HG02798 (cell line): ENCODE data around the gene NEU1.
A peak's percentile ranks its signal among the peaks of the same experiment; 100 is the strongest.
"Not testable (repeated sequence)": the region's sequence is repeated elsewhere in the genome, so short reads cannot be mapped to it uniquely, and the experiment has no call there.

Experiments used
- ATAC-seq: cut with Tn5 transposase; IDR thresholded peaks from one replicate; pipeline ENCODE4 v1.9.1; 2021; ENCODE audit warnings: mild to moderate bottlenecking; ENCODE audit not compliant: unreplicated experiment, poor library complexity

The NEU1 gene

GRCh38 chr6:31847276-31847978 lies 15.2 kb downstream of the NEU1 start:
- no peak for ATAC-seq

- no peak for ATAC-seq
Measured at GRCh38 chr6:31844507-31844906, 18.1 kb downstream of the NEU1 start.

GRCh38 chr6:31842053-31842452 lies 20.6 kb downstream of the NEU1 start:
- no peak for ATAC-seq

GRCh38 chr6:31839779-31840126 lies 22.9 kb downstream of the NEU1 start:
- not testable (repeated sequence) for ATAC-seq

- no peak for ATAC-seq
Measured at GRCh38 chr6:31838968-31839367, 23.7 kb downstream of the NEU1 start.

GRCh38 chr6:31838114-31838553 lies 24.5 kb downstream of the NEU1 start:
- ATAC-seq = not testable (repeated sequence)

GRCh38 chr6:31837369-31838113 lies 25.1 kb downstream of the NEU1 start:
- no peak for ATAC-seq

GRCh38 chr6:31836474-31837368 lies 25.9 kb downstream of the NEU1 start:
- ATAC-seq = no peak

GRCh38 chr6:31836047-31836473 lies 26.6 kb downstream of the NEU1 start:
- ATAC-seq = no peak

- peak; percentile 55 for ATAC-seq
Measured at GRCh38 chr6:31834367-31835250, 28.0 kb downstream of the NEU1 start.

GRCh38 chr6:31831350-31832215 lies 31.0 kb downstream of the NEU1 start:
- no peak for ATAC-seq

GRCh38 chr6:31830886-31831335 lies 31.7 kb downstream of the NEU1 start:
- ATAC-seq = no peak

- no peak for ATAC-seq
Measured at GRCh38 chr6:31829633-31830283, 32.9 kb downstream of the NEU1 start.

GRCh38 chr6:31827286-31828079 lies 35.1 kb downstream of the NEU1 start, which contains the start of gene HSPA1B:
TSS of gene HSPA1B (plus strand) at chr6:31827738. CDS start at chr6:31827951, 213 bp downstream.
- ATAC-seq = peak; percentile 83

GRCh38 chr6:31826793-31827285 lies 35.8 kb downstream of the NEU1 start:
- ATAC-seq = no peak

- ATAC-seq = no peak
Measured at GRCh38 chr6:31825553-31825952, 37.1 kb downstream of the NEU1 start.

- ATAC-seq = not testable (repeated sequence)
Measured at GRCh38 chr6:31823592-31824196, 38.9 kb downstream of the NEU1 start.
